H1 (cell line): ENCODE results near the gene TP53BP2. TPM values are rescaled to one million over a fixed set of nuclear protein-coding genes. Genes with fewer than 3 reads are reported as not detected.

Experiments
- ASH2L ChIP-seq: fragments of 200-600, 300-600 bp; sonication (generic); IDR thresholded peaks from one replicate; pipeline ENCODE4 v1.7.1; 2017; ENCODE audit warnings: low read length
- ATF2 ChIP-seq: IDR thresholded peaks from 2 replicates; pipeline ENCODE4 v1.6.1; 2012; ENCODE audit warnings: low read length, inconsistent platforms
- BRCA1 ChIP-seq: IDR thresholded peaks from 2 replicates; pipeline ENCODE4 v1.6.1; 2012; ENCODE audit warnings: low read depth, low read length, improper control_type of control experiment
- CBX8 ChIP-seq: fragments of 300-800, 300-1000 bp; sonication (generic); IDR thresholded peaks from 2 replicates; pipeline ENCODE4 v1.7.1; 2016; ENCODE audit warnings: low read depth, low read length, borderline replicate concordance
- CEBPB ChIP-seq: IDR thresholded peaks from 2 replicates; pipeline ENCODE4 v1.6.1; 2012; ENCODE audit warnings: low read depth, low read length
- E2F6 ChIP-seq: IDR thresholded peaks from 2 replicates; pipeline ENCODE4 v1.6.1; 2012; ENCODE audit warnings: inconsistent platforms
- EP300 ChIP-seq, 2 experiments: IDR thresholded peaks; 1 replicate in 1 of 2; 2 replicates in 1 of 2; pipeline ENCODE4 v1.6.1; 2011 to 2012; ENCODE audit warnings: low read depth in 2 of 2, low read length in 2 of 2, mild to moderate bottlenecking in 2 of 2, borderline replicate concordance in 1 of 2, inconsistent platforms in 1 of 2, moderate library complexity in 1 of 2
- HDAC2 ChIP-seq, 2 experiments: fragments of 300-600 bp in 1 of 2; sonication (generic) in 1 of 2; IDR thresholded peaks; 2 replicates each; pipeline ENCODE4 v1.6.1; 2011 to 2012; ENCODE audit warnings: low read depth in 2 of 2, low read length in 2 of 2, mild to moderate bottlenecking in 2 of 2, moderate library complexity in 2 of 2, borderline replicate concordance in 1 of 2, inconsistent platforms in 1 of 2
- HDAC6 ChIP-seq: IDR thresholded peaks from one replicate; pipeline ENCODE4 v1.7.1; 2012; ENCODE audit warnings: low read depth, mild to moderate bottlenecking, inconsistent platforms, low read length, moderate library complexity
- KDM5A ChIP-seq: fragments of 200-600 bp; IDR thresholded peaks from 2 replicates; pipeline ENCODE4 v1.7.1; 2012; ENCODE audit warnings: mild to moderate bottlenecking, low read length, inconsistent platforms, mixed read lengths
- MAX ChIP-seq: IDR thresholded peaks from 2 replicates; pipeline ENCODE4 v1.6.1; 2012; ENCODE audit warnings: inconsistent platforms
- NRF1 ChIP-seq: IDR thresholded peaks from 2 replicates; pipeline ENCODE4 v1.6.1; 2011; ENCODE audit warnings: mild to moderate bottlenecking, low read depth, low read length, improper control_type of control experiment
- RBBP5 ChIP-seq: IDR thresholded peaks from 2 replicates; pipeline ENCODE4 v1.7.1; 2012; ENCODE audit warnings: low read depth, mild to moderate bottlenecking, inconsistent platforms, low read length, moderate library complexity, borderline replicate concordance
- SP1 ChIP-seq: IDR thresholded peaks from 2 replicates; pipeline ENCODE4 v1.6.1; 2011; ENCODE audit warnings: low read depth, low read length
- SP4 ChIP-seq: IDR thresholded peaks from 2 replicates; pipeline ENCODE4 v1.6.1; 2012; ENCODE audit warnings: low read length, inconsistent platforms
- TBP ChIP-seq: IDR thresholded peaks from 2 replicates; pipeline ENCODE4 v1.6.1; 2011; ENCODE audit warnings: low read depth, low read length, improper control_type of control experiment
- polyA plus RNA-seq, 7 experiments: library from polyadenylated mRNA; depleted of rRNA in 3 of 7; stranded (reverse) in 5 of 7; unstranded in 2 of 7; fragments of >200 nt in 5 of 7; fragments of 200-250 nt in 2 of 7; gene quantifications; 1 replicate in 5 of 7; 2 replicates in 1 of 7; 4 replicates in 1 of 7; pipeline versions ENCODE4 v1.2.1 to v1.2.3, GENCODE V29; 2011 to 2013; ENCODE audit warnings: missing spikeins in 2 of 7, mixed read lengths in 2 of 7
- total RNA-seq: library from RNA; stranded (reverse); fragmentation: NEBNext Ultra II Directional; extraction: Animal tissue kit (Norgen Biotek cat#: 25700); gene quantifications from 2 replicates; pipeline ENCODE4 v1.2.1, GENCODE V29; 2021
- TF ChIP-seq, protein P1 (sequence below), 3 experiments: IDR thresholded peaks; 1 replicate in 2 of 3; 2 replicates in 1 of 3; pipeline versions ENCODE4 v1.5.1 to v1.6.1; 2011; ENCODE audit warnings: low read length in 3 of 3, mild to moderate bottlenecking in 3 of 3, inconsistent platforms in 2 of 3, low read depth in 1 of 3, moderate library complexity in 1 of 3; ENCODE audit not compliant: insufficient read depth in 1 of 3; ENCODE audit errors: control extremely low read depth in 1 of 3

TP53BP2 gene
- total and polyA plus RNA-seq, 2 of the 8 experiments (the other 6 are each of a cell fraction or from before 2014, with no cell fraction given), result 18.0 to 38.7 TPM

- TF ChIP-seq HDAC2 (IDR thresholded peaks at IDR 0.05; ENCODE audit: borderline replicate concordance in 1 of 2, low read depth in 2 of 2, low read length in 2 of 2), result 0 out of 4 replicates have a peak, but pooled peaks of 1 of the 2 experiments have one; percentile 47
- no peak for TF ChIP-seq SP4
- no peak for TF ChIP-seq SP1
- TF ChIP-seq, protein P1, sequence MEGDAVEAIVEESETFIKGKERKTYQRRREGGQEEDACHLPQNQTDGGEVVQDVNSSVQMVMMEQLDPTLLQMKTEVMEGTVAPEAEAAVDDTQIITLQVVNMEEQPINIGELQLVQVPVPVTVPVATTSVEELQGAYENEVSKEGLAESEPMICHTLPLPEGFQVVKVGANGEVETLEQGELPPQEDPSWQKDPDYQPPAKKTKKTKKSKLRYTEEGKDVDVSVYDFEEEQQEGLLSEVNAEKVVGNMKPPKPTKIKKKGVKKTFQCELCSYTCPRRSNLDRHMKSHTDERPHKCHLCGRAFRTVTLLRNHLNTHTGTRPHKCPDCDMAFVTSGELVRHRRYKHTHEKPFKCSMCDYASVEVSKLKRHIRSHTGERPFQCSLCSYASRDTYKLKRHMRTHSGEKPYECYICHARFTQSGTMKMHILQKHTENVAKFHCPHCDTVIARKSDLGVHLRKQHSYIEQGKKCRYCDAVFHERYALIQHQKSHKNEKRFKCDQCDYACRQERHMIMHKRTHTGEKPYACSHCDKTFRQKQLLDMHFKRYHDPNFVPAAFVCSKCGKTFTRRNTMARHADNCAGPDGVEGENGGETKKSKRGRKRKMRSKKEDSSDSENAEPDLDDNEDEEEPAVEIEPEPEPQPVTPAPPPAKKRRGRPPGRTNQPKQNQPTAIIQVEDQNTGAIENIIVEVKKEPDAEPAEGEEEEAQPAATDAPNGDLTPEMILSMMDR (IDR thresholded peaks at IDR 0.05; ENCODE audit: control extremely low read depth in 1 of 3, insufficient read depth in 1 of 3, low read depth in 1 of 3, low read length in 3 of 3), result peak; percentile 70 to 85 (median 74)
- TF ChIP-seq ASH2L, result peak; percentile 77
- TF ChIP-seq RBBP5, result 0 out of 2 replicates have a peak, but pooled peaks have one; percentile 58
- no peak; the same call in 1 of the 2 replicates for TF ChIP-seq TBP
- TF ChIP-seq HDAC6, result no peak
- TF ChIP-seq EP300 (IDR thresholded peaks at IDR 0.05; ENCODE audit: borderline replicate concordance in 1 of 2, low read depth in 2 of 2, low read length in 2 of 2), result no peak
- TF ChIP-seq CEBPB, result no peak
- TF ChIP-seq ATF2, result no peak
- TF ChIP-seq CBX8, result no peak
- TF ChIP-seq BRCA1, result no peak
- TF ChIP-seq NRF1, result no peak
- TF ChIP-seq KDM5A, result no peak
- peak; percentile 67; the same call in 1 of the 2 replicates for TF ChIP-seq E2F6
- peak; percentile 10; the same call in 1 of the 2 replicates for TF ChIP-seq MAX
Observed at GRCh38 chr1:223748773-223749733, 96.7 kb downstream of the TP53BP2 start (continued).
